Activated T-helper 2 cell treated with anti-CD3 and anti-CD28 coated beads, Interferon-gamma antibody, Interleukin-2, Interleukin-4, amounts not matched to agents 10 μg/mL and 5 μg/mL and 100 μg/mL, durations not matched to agents 14 hours and 24 hours and 36 hours (primary cell): ENCODE results near the gene SKAP2. TPM values are rescaled to one million over a fixed set of nuclear protein-coding genes. Genes with fewer than 3 reads are reported as not detected.

Experiments used
- DNase-seq: peaks from one replicate; pipeline ENCODE4 v3.0.0; 2021; ENCODE audit warnings: low spot score
- H3K27ac Mint-ChIP-seq: one replicate; pipeline ENCODE4 v1.8.0; 2021; ENCODE audit warnings: mixed read lengths
- H3K27me3 Mint-ChIP-seq: one replicate; pipeline ENCODE4 v1.8.0; 2021; ENCODE audit warnings: low read depth, mixed read lengths
- H3K36me3 Mint-ChIP-seq: one replicate; pipeline ENCODE4 v1.8.0; 2021; ENCODE audit warnings: low read depth, mixed read lengths
- H3K4me1 Mint-ChIP-seq: one replicate; pipeline ENCODE4 v1.8.0; 2021; ENCODE audit warnings: low read depth, mixed read lengths
- H3K4me3 Mint-ChIP-seq: one replicate; pipeline ENCODE4 v1.8.0; 2021; ENCODE audit warnings: low read depth, mild to moderate bottlenecking, moderate library complexity, mixed read lengths
- H3K9me3 Mint-ChIP-seq: one replicate; pipeline ENCODE4 v1.8.0; 2021; ENCODE audit warnings: mixed read lengths
- intact Hi-C: fragments of 100-400 bp; cut with micrococcal nuclease; formaldehyde crosslinking; loops from one replicate; pipeline ENCODE4 v1.15.1; 2023
- total RNA-seq: library from RNA; stranded (reverse); gene quantifications from 2 replicates; pipeline ENCODE4 v1.2.3, GENCODE V29; 2022

SKAP2 gene
- total RNA-seq, 1 donor from 2014 or later, result 8.2 TPM

DNA sequence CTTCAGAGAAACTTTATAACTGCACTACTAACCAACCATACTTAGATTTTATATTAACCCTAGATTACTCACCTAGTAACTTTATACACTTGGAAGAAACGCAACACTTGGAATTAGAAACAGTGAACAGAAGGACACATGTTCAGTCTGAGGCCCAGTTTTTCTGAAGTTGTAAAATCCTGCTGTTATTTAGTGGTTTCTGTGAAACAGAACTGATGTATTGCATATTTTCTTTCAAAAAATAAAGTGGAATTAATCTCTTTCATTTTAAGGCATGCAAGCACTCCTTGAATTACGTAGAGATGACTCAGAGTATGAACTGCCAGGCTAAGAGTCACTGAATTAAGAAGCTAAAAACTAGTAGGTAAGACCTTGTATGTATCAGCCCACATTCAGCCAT, 215.8 kb downstream of the SKAP2 start:
- Mint-ChIP-seq H3K27ac (no peak overlapping the region), H3K36me3 (no peaks in the 10 kb centered on the region), H3K27me3 (peaks cover 14% of the 10 kb centered on the region), H3K4me1 (no peaks in the 10 kb centered on the region), H3K4me3 (no peak overlapping the region), H3K9me3 (no peaks in the 10 kb centered on the region)
- intact Hi-C loops, result no loop called here
- DNase-seq, result no peak

DNA sequence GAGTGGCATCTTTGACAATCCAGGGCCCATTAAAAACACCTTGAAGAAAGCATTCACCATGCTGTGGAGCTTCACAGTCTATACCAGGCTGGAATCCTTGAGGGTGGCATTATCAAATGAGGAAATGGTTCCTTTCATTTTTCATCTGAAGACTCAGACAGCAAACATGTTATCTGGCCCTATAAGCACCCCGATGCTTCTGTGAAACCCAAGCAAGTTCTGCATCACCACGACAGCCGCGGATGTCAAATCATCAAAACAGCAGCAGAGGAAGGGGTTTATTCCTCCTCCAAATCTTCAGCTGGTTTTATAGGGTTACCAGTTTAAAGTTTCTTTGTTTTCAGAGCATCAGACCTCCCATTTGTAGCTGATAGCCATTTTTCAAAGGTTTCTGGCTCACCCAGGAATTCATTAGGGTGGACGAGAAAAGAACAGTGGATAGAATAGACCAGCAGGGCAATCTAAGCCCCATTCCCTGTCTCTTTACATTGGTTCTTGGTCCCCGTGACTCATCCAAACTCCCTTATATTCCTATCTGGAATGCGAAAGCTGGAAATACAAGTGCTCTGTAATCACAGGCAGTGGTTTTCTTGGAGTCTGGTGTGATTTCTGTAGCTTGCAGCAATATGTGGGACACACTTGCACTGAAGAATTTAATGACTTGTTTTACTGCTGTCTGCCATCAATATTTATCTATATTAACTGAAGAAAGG, 217.9 kb downstream of the SKAP2 start:
- no peaks in the 10 kb centered on the region for H3K36me3 Mint-ChIP-seq
- intact Hi-C loops, result no loop called here
- H3K4me3 Mint-ChIP-seq, result no peak overlapping the region
- H3K27ac Mint-ChIP-seq, result no peak overlapping the region
- H3K9me3 Mint-ChIP-seq, result no peaks in the 10 kb centered on the region
- DNase-seq, result no peak
- H3K27me3 Mint-ChIP-seq, result peaks cover 2% of the 10 kb centered on the region
- no peaks in the 10 kb centered on the region for H3K4me1 Mint-ChIP-seq

DNA sequence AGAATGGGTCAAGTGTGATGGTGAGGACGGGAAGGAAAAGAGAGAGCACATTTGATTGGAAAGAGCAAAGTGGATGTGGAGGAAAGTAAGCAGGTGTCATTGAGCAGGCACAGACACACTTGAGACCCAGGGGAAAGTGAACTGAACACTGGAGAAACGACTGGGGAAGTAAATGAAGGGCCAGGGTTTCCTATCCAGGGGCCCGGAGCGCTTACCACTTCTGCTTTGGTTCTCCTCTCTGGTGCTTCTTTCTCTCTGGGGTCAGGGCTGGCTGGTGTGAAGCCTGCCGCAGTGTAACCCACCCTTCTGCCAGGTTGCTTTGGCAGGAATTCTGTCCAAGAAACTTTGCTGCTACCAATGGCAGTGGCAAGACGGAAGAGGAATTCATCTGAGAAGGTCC, 219.3 kb downstream of the SKAP2 start:
- no peaks in the 10 kb centered on the region for H3K4me1 Mint-ChIP-seq
- no peak overlapping the region for H3K4me3 Mint-ChIP-seq
- no peaks in the 10 kb centered on the region for H3K27me3 Mint-ChIP-seq
- intact Hi-C loops, result no loop called here
- no peak overlapping the region for H3K27ac Mint-ChIP-seq
- H3K9me3 Mint-ChIP-seq, result no peaks in the 10 kb centered on the region
- DNase-seq, result no peak
- no peaks in the 10 kb centered on the region for H3K36me3 Mint-ChIP-seq

DNA sequence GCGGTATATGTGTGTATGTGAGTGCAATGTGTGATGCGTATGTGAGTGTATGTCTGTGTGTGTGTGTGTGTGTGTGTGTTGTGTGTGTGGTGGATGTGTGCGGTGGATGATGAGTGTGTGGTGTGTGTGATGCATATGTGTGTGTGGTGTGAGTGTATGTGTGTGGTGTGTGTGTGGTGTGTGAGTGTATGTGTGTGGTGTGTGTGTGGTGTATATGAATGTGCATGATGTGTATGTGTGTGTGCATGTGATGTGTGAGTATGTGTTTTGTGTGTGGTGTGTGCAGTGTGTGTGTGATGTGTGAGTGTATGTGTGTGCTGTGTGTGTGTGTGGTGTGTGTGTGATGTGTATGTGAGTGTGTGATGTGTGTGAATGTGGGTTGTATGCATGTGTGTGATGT, 222.0 kb downstream of the SKAP2 start:
- H3K27ac Mint-ChIP-seq, result no peak overlapping the region
- no peaks in the 10 kb centered on the region for H3K9me3 Mint-ChIP-seq
- H3K4me3 Mint-ChIP-seq, result no peak overlapping the region
- H3K36me3 Mint-ChIP-seq, result no peaks in the 10 kb centered on the region
- no peaks in the 10 kb centered on the region for H3K4me1 Mint-ChIP-seq
- no peaks in the 10 kb centered on the region for H3K27me3 Mint-ChIP-seq
- DNase-seq, result no peak
- intact Hi-C loops, result no loop called here

DNA sequence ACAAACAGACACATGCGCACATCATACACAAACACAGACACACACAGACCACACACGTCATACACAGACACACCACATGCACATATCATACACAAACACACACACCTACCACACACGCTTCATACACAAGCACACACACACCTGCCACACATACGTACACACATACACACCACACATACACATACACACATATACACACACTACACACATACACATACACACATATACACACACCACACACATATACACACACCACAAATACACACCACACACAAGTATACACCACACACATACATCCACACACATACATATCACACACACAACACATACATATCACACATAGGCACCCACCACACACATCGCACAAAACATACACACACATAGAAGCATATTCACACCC, 224.7 kb downstream of the SKAP2 start:
- Mint-ChIP-seq H3K27me3 (peaks cover 5% of the 10 kb centered on the region), H3K4me1 (peaks cover under 1% of the 10 kb centered on the region), H3K36me3 (no peaks in the 10 kb centered on the region), H3K9me3 (no peaks in the 10 kb centered on the region), H3K4me3 (no peak overlapping the region), H3K27ac (no peak overlapping the region)
- intact Hi-C loops, result no loop called here
- no peak for DNase-seq

DNA sequence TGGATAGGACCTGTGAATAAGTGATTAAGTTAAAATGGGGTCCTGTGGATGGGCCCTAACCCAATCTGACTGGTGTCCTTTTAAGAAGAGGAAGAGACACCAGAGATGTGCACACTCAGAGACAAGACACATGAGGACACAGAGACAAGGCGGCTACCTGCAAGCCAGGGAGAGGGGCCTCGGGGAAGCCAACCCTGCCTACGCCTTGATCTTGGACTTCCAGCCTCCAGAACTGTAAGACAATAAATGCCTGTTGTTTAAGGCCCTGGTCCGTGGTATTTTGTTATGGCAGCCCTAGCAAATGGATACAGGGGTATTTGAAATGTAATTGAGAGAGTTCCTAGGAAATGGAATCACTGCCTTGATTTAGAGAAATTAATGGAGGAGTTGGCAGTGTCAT, 225.3 kb downstream of the SKAP2 start:
- Mint-ChIP-seq H3K4me1 (peaks cover 6% of the 10 kb centered on the region), H3K9me3 (no peaks in the 10 kb centered on the region), H3K36me3 (no peaks in the 10 kb centered on the region), H3K27ac (no peak overlapping the region), H3K27me3 (peaks cover 7% of the 10 kb centered on the region), H3K4me3 (no peak overlapping the region)
- DNase-seq, result no peak
- intact Hi-C loops, result no loop called here

DNA sequence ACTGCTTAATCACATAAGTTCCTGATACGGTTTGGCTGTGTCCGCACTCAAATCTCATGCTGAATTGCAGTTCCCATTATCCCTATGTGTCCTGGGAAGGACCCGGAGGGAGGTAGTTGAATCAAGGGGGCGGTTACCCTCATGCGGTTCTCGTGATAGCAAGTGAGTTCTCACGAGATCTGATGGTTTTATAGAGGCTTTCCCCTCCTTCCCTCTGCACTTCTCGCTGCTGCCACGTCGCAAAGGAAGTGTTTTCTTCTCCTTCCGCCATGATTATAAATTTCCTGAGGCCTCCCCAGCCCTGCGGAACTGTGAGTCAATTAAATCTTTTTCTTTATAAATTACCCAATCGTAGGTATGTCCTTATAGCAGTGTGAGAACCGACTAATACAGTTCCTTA, 226.2 kb downstream of the SKAP2 start:
- Mint-ChIP-seq H3K27ac (no peak overlapping the region), H3K4me3 (no peak overlapping the region), H3K4me1 (peaks cover 13% of the 10 kb centered on the region), H3K9me3 (no peaks in the 10 kb centered on the region), H3K27me3 (peaks cover 7% of the 10 kb centered on the region), H3K36me3 (no peaks in the 10 kb centered on the region)
- intact Hi-C loops, result no loop called here
- no peak for DNase-seq

DNA sequence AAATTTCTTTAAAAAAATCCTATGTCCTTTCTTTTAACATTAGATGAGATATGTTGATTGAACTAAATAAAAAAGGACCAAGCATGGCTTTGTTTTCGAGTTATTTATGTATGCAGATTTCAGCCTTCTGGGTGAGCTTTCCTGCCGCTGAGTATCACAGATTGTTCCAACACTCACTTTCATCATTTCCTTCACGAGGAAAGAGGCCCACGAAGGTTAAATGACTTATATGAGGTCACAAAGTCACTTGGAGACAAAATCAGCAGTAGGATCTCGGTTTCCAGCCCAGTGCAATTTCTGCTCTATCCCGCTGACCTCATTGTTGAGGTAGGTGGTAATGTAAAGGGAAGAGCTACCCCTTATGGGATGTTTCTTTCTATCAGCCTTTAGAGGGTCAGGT, 226.8 kb downstream of the SKAP2 start:
- intact Hi-C loops, result no loop called here
- Mint-ChIP-seq H3K4me1 (peaks cover 13% of the 10 kb centered on the region), H3K9me3 (no peaks in the 10 kb centered on the region), H3K36me3 (no peaks in the 10 kb centered on the region), H3K4me3 (no peak overlapping the region), H3K27ac (no peak overlapping the region), H3K27me3 (peaks cover 7% of the 10 kb centered on the region)
- no peak for DNase-seq

DNA sequence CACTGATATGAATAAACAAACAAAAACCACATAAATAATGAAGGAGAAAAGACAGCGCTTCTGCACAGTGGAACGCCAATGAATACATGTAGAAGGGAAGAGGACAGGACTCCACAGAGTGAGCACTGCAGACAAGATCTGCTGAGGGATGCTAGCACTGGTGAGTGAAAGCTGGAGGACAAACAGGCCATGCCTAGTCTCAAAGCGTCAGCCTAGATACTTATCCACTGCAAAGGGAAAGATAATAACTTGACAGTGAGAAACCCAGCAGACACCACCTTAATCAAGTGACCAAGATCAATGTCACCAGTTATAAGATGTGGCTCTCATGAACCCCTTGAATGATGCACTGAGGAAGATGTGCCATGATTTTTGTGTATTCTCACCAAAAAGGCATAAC, 227.6 kb downstream of the SKAP2 start:
- Mint-ChIP-seq H3K27ac (no peak overlapping the region), H3K4me1 (peaks cover 15% of the 10 kb centered on the region), H3K9me3 (no peaks in the 10 kb centered on the region), H3K36me3 (no peaks in the 10 kb centered on the region), H3K4me3 (no peak overlapping the region), H3K27me3 (peaks cover 7% of the 10 kb centered on the region)
- intact Hi-C loops, result no loop called here
- DNase-seq, result no peak

DNA sequence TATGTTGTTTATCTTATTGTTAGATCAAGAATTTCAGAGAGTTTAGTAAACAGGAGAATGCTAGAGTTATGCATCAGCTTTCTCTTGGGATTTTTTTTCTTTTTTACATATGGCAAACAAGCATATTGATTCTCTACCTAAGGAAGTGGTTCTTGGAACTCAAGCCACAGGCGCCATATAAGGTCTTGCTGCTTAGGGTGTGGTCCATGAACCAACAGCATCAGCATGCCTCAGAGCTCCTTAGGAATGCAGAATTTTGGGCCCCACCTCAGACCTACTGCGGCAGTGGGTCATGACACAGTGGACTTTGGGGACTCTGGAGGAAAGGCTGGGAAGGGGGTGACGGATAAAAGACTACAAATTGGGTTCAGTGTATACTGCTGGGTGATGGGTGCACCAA, 230.8 kb downstream of the SKAP2 start:
- no peak overlapping the region for H3K27ac Mint-ChIP-seq
- H3K4me3 Mint-ChIP-seq, result no peak overlapping the region
- intact Hi-C loops, result no loop called here
- no peaks in the 10 kb centered on the region for H3K36me3 Mint-ChIP-seq
- H3K9me3 Mint-ChIP-seq, result no peaks in the 10 kb centered on the region
- no peak for DNase-seq
- peaks cover 15% of the 10 kb centered on the region for H3K4me1 Mint-ChIP-seq
- peaks cover 7% of the 10 kb centered on the region for H3K27me3 Mint-ChIP-seq

DNA sequence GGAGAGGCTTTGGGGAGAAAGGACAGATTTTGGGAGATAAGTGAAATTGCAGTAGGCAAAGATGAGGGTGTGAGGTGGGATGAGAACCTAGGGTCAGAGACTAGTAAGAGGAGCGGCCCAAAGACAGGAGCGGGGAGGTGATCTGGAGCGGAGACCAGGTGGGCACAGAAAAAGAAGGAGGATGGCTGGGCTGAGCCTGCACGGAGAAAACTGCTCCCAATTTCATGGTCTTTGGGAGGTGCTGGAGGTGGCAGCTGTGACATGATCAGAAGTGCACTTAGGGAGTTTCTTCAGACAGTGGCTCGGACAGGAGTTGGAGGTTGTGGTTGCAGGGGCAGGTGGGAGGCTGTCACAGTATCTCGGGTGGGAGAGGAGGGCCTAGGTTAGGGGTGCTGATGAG, 232.8 kb downstream of the SKAP2 start:
- DNase-seq, result no peak
- intact Hi-C loops, result no loop called here
- H3K36me3 Mint-ChIP-seq, result no peaks in the 10 kb centered on the region
- H3K9me3 Mint-ChIP-seq, result no peaks in the 10 kb centered on the region
- peaks cover 5% of the 10 kb centered on the region for H3K27me3 Mint-ChIP-seq
- H3K4me3 Mint-ChIP-seq, result no peak overlapping the region
- no peak overlapping the region for H3K27ac Mint-ChIP-seq
- H3K4me1 Mint-ChIP-seq, result peaks cover 15% of the 10 kb centered on the region

DNA sequence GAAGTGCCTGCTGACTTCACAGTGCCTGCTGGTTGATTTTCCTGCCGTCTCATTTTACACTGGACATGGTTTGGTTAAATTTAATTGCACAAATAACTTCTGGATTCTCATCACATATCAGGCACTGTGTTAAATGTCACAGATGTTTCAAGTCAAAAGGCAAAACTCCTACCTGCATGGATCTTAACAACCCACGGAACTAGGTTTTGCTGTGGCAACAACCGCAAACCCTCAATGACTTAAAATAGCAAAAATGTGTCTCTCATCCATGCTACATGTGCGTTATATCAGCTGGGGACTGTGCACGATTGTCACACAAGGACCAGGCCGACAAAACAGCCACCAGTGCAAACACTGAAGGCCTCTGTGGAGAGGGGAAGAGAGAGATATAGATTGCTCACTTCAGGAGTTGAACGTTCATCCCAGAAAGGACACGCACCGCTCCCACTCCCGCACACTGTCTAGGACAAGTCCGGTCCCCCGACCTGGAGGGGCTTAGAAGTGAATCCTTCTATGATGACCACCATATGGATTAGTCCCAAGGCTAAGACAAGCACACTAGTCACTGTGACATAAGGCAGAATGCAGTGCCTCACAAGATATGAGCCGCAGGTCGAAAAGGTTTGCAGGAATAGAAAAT, 233.3 kb downstream of the SKAP2 start:
- peaks cover 2% of the 10 kb centered on the region for H3K27me3 Mint-ChIP-seq
- intact Hi-C loops, result no loop called here
- H3K4me3 Mint-ChIP-seq, result no peak overlapping the region
- H3K36me3 Mint-ChIP-seq, result no peaks in the 10 kb centered on the region
- no peaks in the 10 kb centered on the region for H3K9me3 Mint-ChIP-seq
- H3K27ac Mint-ChIP-seq, result no peak overlapping the region
- H3K4me1 Mint-ChIP-seq, result peaks cover 15% of the 10 kb centered on the region
- DNase-seq, result no peak

DNA sequence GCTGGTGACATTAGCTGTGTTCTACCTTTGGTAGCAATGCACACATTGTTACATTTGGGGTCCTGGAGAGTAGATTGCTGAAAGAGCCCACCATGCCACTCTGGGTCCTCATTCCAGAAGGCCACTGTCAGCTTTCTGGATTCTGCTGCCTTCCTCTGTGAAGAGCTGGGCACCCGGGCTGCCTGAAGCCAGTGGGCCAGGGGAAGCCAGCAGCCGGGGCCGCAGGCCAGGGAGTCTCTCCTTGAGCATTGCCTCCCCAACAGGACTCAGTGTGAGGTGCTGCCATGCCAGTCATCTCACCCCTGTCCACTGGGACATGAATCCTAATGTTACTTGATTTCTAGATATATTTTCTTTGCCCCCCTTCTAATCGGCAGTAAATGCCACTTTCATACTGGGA, 234.0 kb downstream of the SKAP2 start:
- H3K27me3 Mint-ChIP-seq, result peaks cover 2% of the 10 kb centered on the region
- peaks cover 15% of the 10 kb centered on the region for H3K4me1 Mint-ChIP-seq

More for the DNA sequence above, 234.0 kb downstream of the SKAP2 start:
- intact Hi-C loops, result no loop called here
- Mint-ChIP-seq H3K27ac (no peak overlapping the region), H3K9me3 (no peaks in the 10 kb centered on the region), H3K36me3 (no peaks in the 10 kb centered on the region), H3K4me3 (no peak overlapping the region)
- DNase-seq, result no peak
